Mononuclear cell (primary cell): ENCODE data around the gene MGAT4B. TPM values are rescaled to one million over a fixed set of nuclear protein-coding genes. Genes with fewer than 3 reads are reported as not detected.

ENCODE experiments used
- H3K27me3 ChIP-seq: 2 replicates; pipeline ENCODE4 v1.6.0; 2011; ENCODE audit warnings: low read length, control low read depth; ENCODE audit not compliant: insufficient read depth
- H3K4me1 ChIP-seq: 2 replicates; pipeline ENCODE4 v1.5.1; 2011; ENCODE audit warnings: mild to moderate bottlenecking, low read length, control low read depth; ENCODE audit not compliant: insufficient read depth
- H3K4me3 ChIP-seq: 2 replicates; pipeline ENCODE4 v1.5.1; 2011; ENCODE audit warnings: mild to moderate bottlenecking, low read length, moderate library complexity
- H3K9me3 ChIP-seq: 2 replicates; pipeline ENCODE4 v1.5.1; 2011; ENCODE audit warnings: low read depth, mild to moderate bottlenecking, control low read depth, low read length
- total RNA-seq: library from RNA; depleted of rRNA; stranded (reverse); fragments of >200 nt; gene quantifications from one replicate; pipeline ENCODE4 v1.2.3, GENCODE V29; 2012

The MGAT4B gene
- total RNA-seq, 1 donor: 56.0 TPM

- Histone ChIP-seq H3K4me3 (peak overlapping the region; percentile 12), H3K9me3 (no peaks in the 10 kb centered on the region), H3K27me3 (no peaks in the 10 kb centered on the region), H3K4me1 (peaks cover 57% of the 10 kb centered on the region)
These were observed 12.8 kb upstream of the MGAT4B start for GRCh38 chr5:179819296-179820126.

DNA sequence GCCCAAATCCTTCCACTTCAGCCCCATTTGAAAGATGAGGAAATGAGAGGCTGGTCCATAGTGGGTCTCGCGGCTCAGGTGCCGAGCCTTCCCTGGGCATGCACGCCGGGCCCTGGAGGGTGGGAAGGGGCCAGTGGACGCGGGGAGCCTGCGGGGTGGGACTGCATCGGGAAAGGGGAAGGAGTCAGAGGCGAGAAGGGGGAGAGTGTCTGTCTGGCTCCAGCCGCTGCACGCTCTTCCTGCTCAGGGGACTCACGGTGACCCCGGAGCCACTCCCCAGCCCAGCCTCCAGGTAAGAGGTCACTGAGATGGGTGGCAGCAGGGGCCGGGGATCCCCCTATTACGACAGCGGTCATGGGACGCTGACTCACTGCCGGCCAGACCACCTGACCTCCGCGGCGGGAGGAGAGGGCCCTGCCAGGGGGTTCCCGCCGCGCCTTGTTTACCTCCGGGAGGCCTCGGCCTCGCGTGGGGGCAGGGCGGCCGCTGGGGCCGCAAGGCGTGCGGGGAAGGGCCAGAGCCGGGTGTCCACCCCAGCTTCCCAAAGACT, 12.2 kb upstream of the MGAT4B start:
- H3K4me3 ChIP-seq: peak overlapping the region; percentile 12
- no peaks in the 10 kb centered on the region for H3K9me3 ChIP-seq
- H3K27me3 ChIP-seq: no peaks in the 10 kb centered on the region
- peaks cover 57% of the 10 kb centered on the region for H3K4me1 ChIP-seq

GRCh38 chr5:179817890-179818745, 11.5 kb upstream of the MGAT4B start:
- Histone ChIP-seq H3K27me3 (no peaks in the 10 kb centered on the region), H3K4me1 (peaks cover 56% of the 10 kb centered on the region), H3K9me3 (no peaks in the 10 kb centered on the region), H3K4me3 (peak overlapping the region; percentile 12)

DNA sequence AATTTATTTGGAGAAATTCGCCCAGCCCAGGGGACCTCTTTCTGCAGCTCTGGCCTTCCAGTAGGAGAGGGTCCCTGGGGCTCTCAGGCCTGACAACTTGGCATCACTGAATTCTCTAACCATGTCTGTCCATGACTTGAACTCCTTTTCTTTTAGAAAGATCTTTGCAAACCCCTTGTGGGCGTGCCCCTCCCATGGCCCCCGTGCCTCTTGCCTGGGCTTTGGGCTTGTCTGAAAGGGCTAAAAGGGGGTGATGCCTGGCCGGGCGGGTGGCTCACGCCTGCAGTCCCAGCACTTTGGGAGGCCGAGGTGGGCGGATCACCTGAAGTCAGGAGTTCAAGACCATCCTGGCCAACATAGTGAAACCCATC, 10.8 kb upstream of the MGAT4B start:
- no peaks in the 10 kb centered on the region for H3K9me3 ChIP-seq
- H3K27me3 ChIP-seq: no peaks in the 10 kb centered on the region
- H3K4me1 ChIP-seq: peaks cover 49% of the 10 kb centered on the region
- H3K4me3 ChIP-seq: no peak overlapping the region

DNA sequence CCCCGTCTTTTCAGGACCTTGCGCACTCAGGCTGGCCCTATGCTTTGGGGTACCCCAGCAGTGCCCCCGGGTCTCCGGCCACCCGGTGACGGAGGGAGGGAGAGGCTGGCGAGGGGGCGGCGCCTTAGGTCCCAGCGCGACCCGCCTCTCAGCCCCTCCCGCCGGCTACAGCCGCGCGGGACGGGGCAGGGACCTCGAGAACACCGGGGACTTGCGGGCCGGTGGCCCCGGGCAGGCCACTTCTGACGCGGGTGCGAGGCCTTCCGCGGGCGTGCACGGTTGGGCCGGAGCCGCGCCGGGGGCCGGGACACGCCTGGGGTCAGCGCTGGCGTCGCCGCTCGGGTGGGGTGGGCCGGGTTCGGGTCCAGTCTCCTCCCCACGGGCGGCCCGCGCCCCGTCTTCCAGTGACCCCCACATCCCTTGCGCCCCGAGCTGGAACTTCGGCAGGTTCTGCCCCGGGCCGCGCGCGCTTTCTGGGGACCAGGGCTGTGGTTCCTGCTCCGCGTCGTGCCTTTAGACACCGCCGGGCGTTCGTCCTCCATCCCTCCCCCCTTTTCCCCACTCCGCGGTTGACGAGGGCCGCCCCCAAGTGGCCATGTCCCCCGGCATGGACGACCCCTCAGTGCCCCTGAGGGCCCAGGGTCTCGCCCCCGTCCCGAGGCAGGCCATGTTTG, 10.3 kb upstream of the MGAT4B start:
- peak overlapping the region; percentile 13 for H3K4me3 ChIP-seq

DNA sequence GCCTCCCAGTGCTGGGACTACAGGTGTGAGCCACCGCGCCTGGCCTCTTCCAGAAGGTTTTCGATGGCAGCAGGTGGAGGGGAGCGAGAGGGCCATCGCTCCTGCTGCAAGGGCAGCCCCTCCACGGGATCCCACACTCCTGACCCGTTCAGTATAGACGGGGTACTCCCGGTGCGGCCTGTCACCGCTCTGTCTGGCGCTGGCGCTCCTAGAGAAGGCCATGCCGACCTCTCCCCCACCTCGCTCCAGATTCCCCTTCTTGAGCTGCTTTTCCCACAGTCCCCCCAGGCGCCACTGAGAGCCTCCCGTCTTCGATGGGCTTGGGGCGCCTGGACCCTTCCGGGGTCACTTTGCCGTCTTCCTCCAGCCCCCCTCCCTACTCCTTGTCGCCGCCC, 9.7 kb upstream of the MGAT4B start:
- H3K9me3 ChIP-seq: no peaks in the 10 kb centered on the region
- H3K27me3 ChIP-seq: no peaks in the 10 kb centered on the region
- peaks cover 40% of the 10 kb centered on the region for H3K4me1 ChIP-seq
- no peak overlapping the region for H3K4me3 ChIP-seq

More for the DNA sequence above, 10.3 kb upstream of the MGAT4B start:
- peaks cover 44% of the 10 kb centered on the region for H3K4me1 ChIP-seq
- no peaks in the 10 kb centered on the region for H3K9me3 ChIP-seq
- no peaks in the 10 kb centered on the region for H3K27me3 ChIP-seq

GRCh38 chr5:179815491-179816249, 9.0 kb upstream of the MGAT4B start:
- no peaks in the 10 kb centered on the region for H3K27me3 ChIP-seq
- peaks cover 40% of the 10 kb centered on the region for H3K4me1 ChIP-seq
- H3K4me3 ChIP-seq: no peak overlapping the region
- no peaks in the 10 kb centered on the region for H3K9me3 ChIP-seq

GRCh38 chr5:179814090-179814489, 7.4 kb upstream of the MGAT4B start:
- Histone ChIP-seq H3K4me1 (peaks cover 25% of the 10 kb centered on the region), H3K9me3 (no peaks in the 10 kb centered on the region), H3K27me3 (no peaks in the 10 kb centered on the region), H3K4me3 (no peak overlapping the region)

- Histone ChIP-seq H3K27me3 (no peaks in the 10 kb centered on the region), H3K4me3 (no peak overlapping the region), H3K9me3 (no peaks in the 10 kb centered on the region), H3K4me1 (peaks cover 17% of the 10 kb centered on the region)
These were observed 6.4 kb upstream of the MGAT4B start for GRCh38 chr5:179812997-179813607.

GRCh38 chr5:179812135-179812825, 5.6 kb upstream of the MGAT4B start:
- no peak overlapping the region for H3K4me3 ChIP-seq
- H3K4me1 ChIP-seq: peaks cover 19% of the 10 kb centered on the region
- H3K9me3 ChIP-seq: no peaks in the 10 kb centered on the region
- no peaks in the 10 kb centered on the region for H3K27me3 ChIP-seq

GRCh38 chr5:179805529-179806249, 977 bp downstream of the MGAT4B start:
- Histone ChIP-seq H3K4me1 (peaks cover 50% of the 10 kb centered on the region), H3K9me3 (no peaks in the 10 kb centered on the region), H3K4me3 (peak overlapping the region; percentile 59), H3K27me3 (no peaks in the 10 kb centered on the region)

GRCh38 chr5:179805070-179805528, 1.6 kb downstream of the MGAT4B start:
- peak overlapping the region; percentile 59 for H3K4me3 ChIP-seq
- no peaks in the 10 kb centered on the region for H3K9me3 ChIP-seq
- no peaks in the 10 kb centered on the region for H3K27me3 ChIP-seq
- peaks cover 50% of the 10 kb centered on the region for H3K4me1 ChIP-seq

- no peaks in the 10 kb centered on the region for H3K27me3 ChIP-seq
- H3K4me1 ChIP-seq: peaks cover 50% of the 10 kb centered on the region
- H3K9me3 ChIP-seq: no peaks in the 10 kb centered on the region
- no peak overlapping the region for H3K4me3 ChIP-seq
These were observed 2.1 kb downstream of the MGAT4B start for GRCh38 chr5:179804555-179804947.
